Stimulated activated naive CD8-positive, alpha-beta T cell treated with anti-CD3 and anti-CD28 coated beads, Interleukin-15, Interleukin-2, amounts not matched to agents 100 U/mL and 50 U/mL, for 24 hours (primary cell): Measurements from ENCODE around the gene ZNF816.
"Not testable (repeated sequence)": the region's sequence is repeated elsewhere in the genome, so short reads cannot be mapped to it uniquely, and the experiment has no call there.

Source experiments
- ATAC-seq: fragments of 150-1000 bp; cut with Tn5 transposase; one replicate; pipeline ENCODE4 v1.10.0; 2021
- DNase-seq: peaks from one replicate; pipeline ENCODE4 v3.0.0; 2021

Gene ZNF816

GRCh38 chr19:52962394-52963246 is at the start of gene ZNF816:
ZNF816 (minus strand) TSS chr19:52962881; CDS start chr19:52956089, 6,792 bp downstream.
- DNase-seq (peak; percentile 99), ATAC-seq (peak; percentile 100)

GRCh38 chr19:53012006-53012405 is 49.3 kb upstream of the ZNF816 start:
- no peak for DNase-seq
- no peak for ATAC-seq

- ATAC-seq (no peak), DNase-seq (no peak)
These were observed 47.8 kb upstream of the ZNF816 start for GRCh38 chr19:53010494-53010893.

GRCh38 chr19:53008061-53008778 is 45.5 kb upstream of the ZNF816 start:
- no peak for ATAC-seq
- DNase-seq, result no peak

GRCh38 chr19:53007606-53008005 is 44.9 kb upstream of the ZNF816 start:
- ATAC-seq, result no peak

GRCh38 chr19:53007200-53007599 is 44.5 kb upstream of the ZNF816 start:
- ATAC-seq (no peak), DNase-seq (no peak)

More at GRCh38 chr19:53007606-53008005, 44.9 kb upstream of the ZNF816 start:
- no peak for DNase-seq

- DNase-seq (no peak), ATAC-seq (no peak)
These were observed 41.6 kb upstream of the ZNF816 start for GRCh38 chr19:53004242-53004641.

GRCh38 chr19:53002479-53002878 is 39.8 kb upstream of the ZNF816 start:
- DNase-seq (no peak), ATAC-seq (no peak)

- no peak for DNase-seq
- no peak for ATAC-seq
These were observed 35.3 kb upstream of the ZNF816 start for GRCh38 chr19:52997975-52998374.

GRCh38 chr19:52995711-52996110 is 33.0 kb upstream of the ZNF816 start:
- DNase-seq (no peak), ATAC-seq (no peak)

- DNase-seq (peak; percentile 75), ATAC-seq (peak; percentile 91)
These were observed 30.9 kb upstream of the ZNF816 start for GRCh38 chr19:52993342-52994178.

- peak; percentile 9 for DNase-seq
- ATAC-seq, result no peak
These were observed 29.7 kb upstream of the ZNF816 start for GRCh38 chr19:52992109-52993004.

- ATAC-seq (no peak), DNase-seq (no peak)
These were observed 28.8 kb upstream of the ZNF816 start for GRCh38 chr19:52991484-52991883.

GRCh38 chr19:52990759-52991418 is 28.2 kb upstream of the ZNF816 start:
- no peak for ATAC-seq
- no peak for DNase-seq

- DNase-seq (no peak), ATAC-seq (no peak)
These were observed 25.8 kb upstream of the ZNF816 start for GRCh38 chr19:52988506-52988905.

- ATAC-seq, result no peak
These were observed 24.5 kb upstream of the ZNF816 start for GRCh38 chr19:52987221-52987620.

GRCh38 chr19:52983167-52983566 is 20.5 kb upstream of the ZNF816 start:
- not testable (repeated sequence) for ATAC-seq, DNase-seq

More at GRCh38 chr19:52987221-52987620, 24.5 kb upstream of the ZNF816 start:
- no peak for DNase-seq

- DNase-seq (no peak), ATAC-seq (no peak)
These were observed 18.6 kb upstream of the ZNF816 start for GRCh38 chr19:52981329-52981728.

- no peak for ATAC-seq
- DNase-seq, result no peak
These were observed 5.1 kb upstream of the ZNF816 start for GRCh38 chr19:52967772-52968171.

- peak; percentile 14 for ATAC-seq
These were observed 552 bp upstream of the ZNF816 start for GRCh38 chr19:52963247-52963618.

GRCh38 chr19:52961981-52962380 is 700 bp downstream of the ZNF816 start:
- DNase-seq (no peak), ATAC-seq (no peak)

More at GRCh38 chr19:52963247-52963618, 552 bp upstream of the ZNF816 start:
- DNase-seq, result peak; percentile 22
